ENCODE data around the gene PDE3A. TPM values are rescaled to one million over a fixed set of nuclear protein-coding genes. Genes with fewer than 3 reads are reported as not detected.

The PDE3A gene
- total RNA-seq, 1 experiment from 2014 or later, result 2.8 TPM

GRCh38 chr12:20507711-20508110 is 139.4 kb downstream of the PDE3A start (continued):
- TF ChIP-seq ATF1 (CRISPR knock-in tag; IDR thresholded peaks at IDR 0.05) (no peak), ZNF423 (CRISPR knock-in tag; IDR thresholded peaks at IDR 0.05) (no peak)

GRCh38 chr12:20508359-20508758 is 140.0 kb downstream of the PDE3A start:
- H3K9me3 Mint-ChIP-seq, result no peaks in the 10 kb centered on the region
- no peaks in the 10 kb centered on the region for H3K27me3 Mint-ChIP-seq (ENCODE audit: low read depth)
- TF ChIP-seq AFF4 (CRISPR knock-in tag; IDR thresholded peaks at IDR 0.05; ENCODE audit: borderline replicate concordance) (no peak), ERG (CRISPR knock-in tag; IDR thresholded peaks at IDR 0.05) (no peak), ATF1 (CRISPR knock-in tag; IDR thresholded peaks at IDR 0.05) (no peak), HMGXB4 (CRISPR knock-in tag; IDR thresholded peaks at IDR 0.05) (no peak), GRHL2 (CRISPR knock-in tag; IDR thresholded peaks at IDR 0.05; ENCODE audit: insufficient replicate concordance, severe bottlenecking) (no peak), JUN (CRISPR knock-in tag; IDR thresholded peaks at IDR 0.05) (no peak)
- ChIA-PET POLR2A (no interaction called here), CTCF (no interaction called here)
- H3K4me1 Mint-ChIP-seq, result peaks cover 7% of the 10 kb centered on the region; the same call in 1 of the 2 replicates
- H3K27ac Mint-ChIP-seq, result no peak overlapping the region
- no peak overlapping the region for H3K4me3 Mint-ChIP-seq
- no peak for ATAC-seq
- no peak for DNase-seq (ENCODE audit: low spot score)
- H3K36me3 Mint-ChIP-seq, result no peaks in the 10 kb centered on the region

- ChIA-PET CTCF (no interaction called here), POLR2A (no interaction called here)
- no peaks in the 10 kb centered on the region for H3K36me3 Mint-ChIP-seq
- DNase-seq (ENCODE audit: low spot score) (no peak), ATAC-seq (no peak)
- H3K27ac Mint-ChIP-seq, result no peak overlapping the region
- H3K4me3 Mint-ChIP-seq, result no peak overlapping the region
- no peaks in the 10 kb centered on the region for H3K27me3 Mint-ChIP-seq (ENCODE audit: low read depth)
- peaks cover 7% of the 10 kb centered on the region; the same call in 1 of the 2 replicates for H3K4me1 Mint-ChIP-seq
- no peaks in the 10 kb centered on the region for H3K9me3 Mint-ChIP-seq
- no peak for TF ChIP-seq ZBTB43 (CRISPR knock-in tag; IDR thresholded peaks at IDR 0.05)
- TF ChIP-seq ZNF263 (CRISPR knock-in tag; IDR thresholded peaks at IDR 0.05; ENCODE audit: low read depth), result no peak
- no peak for TF ChIP-seq RORB (CRISPR knock-in tag; IDR thresholded peaks at IDR 0.05)
- no peak for TF ChIP-seq ZNF425 (CRISPR knock-in tag; conservative IDR thresholded peaks at IDR 0.05)
- no peak for TF ChIP-seq SMAD3 (CRISPR knock-in tag; IDR thresholded peaks at IDR 0.05; ENCODE audit: borderline replicate concordance)
- TF ChIP-seq ZNF416 (CRISPR knock-in tag; IDR thresholded peaks at IDR 0.05), result no peak
- TF ChIP-seq NR3C1 (CRISPR knock-in tag; conservative IDR thresholded peaks at IDR 0.05; ENCODE audit: low read depth), result no peak
- no peak for TF ChIP-seq JAZF1 (CRISPR knock-in tag; IDR thresholded peaks at IDR 0.05)
- no peak for TF ChIP-seq IRF1 (CRISPR knock-in tag; IDR thresholded peaks at IDR 0.05)
- no peak for TF ChIP-seq TP53 (CRISPR knock-in tag; IDR thresholded peaks at IDR 0.05)
- no peak for TF ChIP-seq NFATC4 (CRISPR knock-in tag; IDR thresholded peaks at IDR 0.05)
- TF ChIP-seq GABPB1 (CRISPR knock-in tag; IDR thresholded peaks at IDR 0.05), result no peak
- TF ChIP-seq ATF3 (CRISPR knock-in tag; conservative IDR thresholded peaks at IDR 0.05), result no peak
- no peak for TF ChIP-seq EMX1 (CRISPR knock-in tag; IDR thresholded peaks at IDR 0.05)
- no peak for TF ChIP-seq ZNF317 (CRISPR knock-in tag; IDR thresholded peaks at IDR 0.05; ENCODE audit: borderline replicate concordance, low read depth)
- no peak for TF ChIP-seq ESRRA (CRISPR knock-in tag; IDR thresholded peaks at IDR 0.05; ENCODE audit: borderline replicate concordance)
Measured at GRCh38 chr12:20508962-20509361, 140.6 kb downstream of the PDE3A start.
